ENCODE measurements around the gene MGST2. TPM values are rescaled to one million over a fixed set of nuclear protein-coding genes. Genes with fewer than 3 reads are reported as not detected.

The MGST2 gene
- total and polyA plus RNA-seq, 2 experiments from 2014 or later = 4.6 to 19.1 TPM

DNA sequence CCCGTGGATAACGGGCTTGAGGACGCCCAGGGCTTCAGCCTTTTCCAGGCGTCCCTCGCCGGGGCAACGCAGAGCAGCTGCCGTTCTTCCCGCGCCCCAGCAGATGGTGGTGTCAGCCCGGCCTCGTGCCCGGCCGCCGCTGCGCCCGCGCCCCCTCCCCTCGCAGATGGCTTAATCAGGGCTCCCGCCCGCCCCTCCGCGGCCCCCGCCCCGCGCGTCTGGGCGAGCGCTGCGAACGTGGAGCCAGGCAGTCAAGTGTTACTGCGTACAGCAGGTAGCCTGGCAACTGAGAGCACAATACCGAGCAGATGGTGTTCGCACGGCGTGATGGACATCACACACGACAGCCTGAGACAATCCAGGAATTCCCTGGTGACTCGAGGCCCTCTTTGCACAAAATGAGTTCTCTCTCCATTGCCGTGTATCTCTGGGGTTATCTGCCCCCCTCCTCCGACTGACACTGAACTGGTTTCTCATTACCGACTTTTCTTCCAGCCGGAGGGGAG is 69.3 kb downstream of the MGST2 start:
- no peaks in the 10 kb centered on the region for H3F3A ChIP-seq (replicated peaks; ENCODE audit: low read depth)
- DNase-seq (ENCODE audit: low spot score) (peak; percentile 91), ATAC-seq (peak; percentile 84)
- Mint-ChIP-seq H3K4me3 (peak overlapping the region; percentile 77), H3K4me1 (peaks cover 27% of the 10 kb centered on the region), H3K27ac (no peak overlapping the region), H3K27me3 (ENCODE audit: insufficient read depth, low read depth, poor library complexity) (peaks cover 36% of the 10 kb centered on the region), H3K9me3 (no peaks in the 10 kb centered on the region), H3K36me3 (ENCODE audit: low read depth) (no peaks in the 10 kb centered on the region)
- no peak for TF ChIP-seq POLR2AphosphoS5 (IDR thresholded peaks at IDR 0.05; ENCODE audit: low read depth)
- TF ChIP-seq, protein P1, sequence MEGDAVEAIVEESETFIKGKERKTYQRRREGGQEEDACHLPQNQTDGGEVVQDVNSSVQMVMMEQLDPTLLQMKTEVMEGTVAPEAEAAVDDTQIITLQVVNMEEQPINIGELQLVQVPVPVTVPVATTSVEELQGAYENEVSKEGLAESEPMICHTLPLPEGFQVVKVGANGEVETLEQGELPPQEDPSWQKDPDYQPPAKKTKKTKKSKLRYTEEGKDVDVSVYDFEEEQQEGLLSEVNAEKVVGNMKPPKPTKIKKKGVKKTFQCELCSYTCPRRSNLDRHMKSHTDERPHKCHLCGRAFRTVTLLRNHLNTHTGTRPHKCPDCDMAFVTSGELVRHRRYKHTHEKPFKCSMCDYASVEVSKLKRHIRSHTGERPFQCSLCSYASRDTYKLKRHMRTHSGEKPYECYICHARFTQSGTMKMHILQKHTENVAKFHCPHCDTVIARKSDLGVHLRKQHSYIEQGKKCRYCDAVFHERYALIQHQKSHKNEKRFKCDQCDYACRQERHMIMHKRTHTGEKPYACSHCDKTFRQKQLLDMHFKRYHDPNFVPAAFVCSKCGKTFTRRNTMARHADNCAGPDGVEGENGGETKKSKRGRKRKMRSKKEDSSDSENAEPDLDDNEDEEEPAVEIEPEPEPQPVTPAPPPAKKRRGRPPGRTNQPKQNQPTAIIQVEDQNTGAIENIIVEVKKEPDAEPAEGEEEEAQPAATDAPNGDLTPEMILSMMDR (conservative IDR thresholded peaks at IDR 0.05; ENCODE audit: low read depth in 2 of 2) = peak; percentile 52 to 87
- no peaks in the 10 kb centered on the region for H4K20me1 ChIP-seq (replicated peaks; ENCODE audit: insufficient read depth)
- peak overlapping the region; percentile 79 for H3K4me3 ChIP-seq
- H3K27ac ChIP-seq (ENCODE audit: low read depth) = no peak overlapping the region
- peak overlapping the region; percentile 90 for H2AFZ ChIP-seq
- H3K9me2 ChIP-seq (ENCODE audit: insufficient read depth) = no peaks in the 10 kb centered on the region
- no peaks in the 10 kb centered on the region for H3K36me3 ChIP-seq (ENCODE audit: insufficient read depth)
- peaks cover 33% of the 10 kb centered on the region for H3K4me1 ChIP-seq (ENCODE audit: insufficient read depth)
- no peaks in the 10 kb centered on the region for H3K79me2 ChIP-seq (replicated peaks; ENCODE audit: insufficient read depth)
- peak overlapping the region; percentile 97 for H3K4me2 ChIP-seq
- H3K27me3 ChIP-seq (ENCODE audit: insufficient read depth) = peaks cover 33% of the 10 kb centered on the region

DNA sequence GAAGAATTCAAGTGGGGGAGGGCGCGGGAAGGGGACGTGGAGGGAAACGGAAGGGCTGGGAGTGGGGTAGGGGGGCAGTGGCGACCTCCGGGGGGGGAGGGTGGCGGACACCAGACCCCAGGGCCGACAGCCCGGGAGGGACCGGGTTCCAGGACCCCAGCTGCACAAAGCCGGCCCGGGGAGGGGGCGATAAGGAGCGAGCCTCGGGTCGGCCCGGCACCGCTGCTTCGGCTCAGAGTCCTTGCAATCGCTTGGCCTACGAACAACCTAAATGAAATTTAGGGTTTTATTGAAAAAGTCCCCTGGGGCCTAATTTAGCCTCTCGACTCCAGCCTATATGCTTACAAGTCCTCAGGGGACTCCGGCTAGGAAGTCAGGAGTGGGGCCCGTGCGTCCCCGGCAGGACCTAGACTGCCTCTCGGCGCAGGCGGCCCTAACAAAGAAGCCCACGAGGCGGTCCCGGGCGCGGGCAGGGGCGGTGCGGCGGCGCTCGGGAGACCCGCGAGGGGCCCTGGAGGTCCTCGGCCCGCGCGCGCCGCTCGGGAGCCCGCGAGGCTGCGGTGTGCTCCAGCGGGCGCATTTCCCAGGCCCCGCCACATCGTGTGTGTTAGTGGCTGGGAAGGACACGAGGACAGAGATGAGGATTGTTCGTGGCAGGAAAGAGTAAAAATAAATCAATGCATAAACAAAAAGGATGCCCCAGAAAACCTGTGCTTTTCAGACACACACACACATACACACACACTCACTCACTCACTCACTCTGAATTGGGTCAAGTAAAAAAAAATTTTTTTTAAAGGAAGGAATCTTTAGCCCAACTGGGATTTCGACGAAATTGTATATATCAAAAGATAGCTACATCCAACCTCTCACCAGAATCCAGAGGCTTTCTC is 70.0 kb downstream of the MGST2 start:
- Mint-ChIP-seq H3K27me3 (ENCODE audit: insufficient read depth, low read depth, poor library complexity) (peaks cover 36% of the 10 kb centered on the region), H3K27ac (no peak overlapping the region), H3K4me3 (peak overlapping the region; percentile 77), H3K36me3 (ENCODE audit: low read depth) (no peaks in the 10 kb centered on the region), H3K4me1 (peaks cover 29% of the 10 kb centered on the region), H3K9me3 (no peaks in the 10 kb centered on the region)
- Histone ChIP-seq H3K4me2 (peak overlapping the region; percentile 97), H2AFZ (peak overlapping the region; percentile 90), H3F3A (replicated peaks; ENCODE audit: low read depth) (no peaks in the 10 kb centered on the region), H3K79me2 (replicated peaks; ENCODE audit: insufficient read depth) (no peaks in the 10 kb centered on the region), H3K4me1 (ENCODE audit: insufficient read depth) (peaks cover 33% of the 10 kb centered on the region), H3K36me3 (ENCODE audit: insufficient read depth) (no peaks in the 10 kb centered on the region), H4K20me1 (replicated peaks; ENCODE audit: insufficient read depth) (no peaks in the 10 kb centered on the region), H3K27ac (ENCODE audit: low read depth) (no peak overlapping the region), H3K4me3 (peak overlapping the region; percentile 79), H3K9me2 (ENCODE audit: insufficient read depth) (no peaks in the 10 kb centered on the region), H3K27me3 (ENCODE audit: insufficient read depth) (peaks cover 33% of the 10 kb centered on the region)
- peak; percentile 57 for ATAC-seq
- DNase-seq (ENCODE audit: low spot score) = peak; percentile 66
- TF ChIP-seq, protein P2, sequence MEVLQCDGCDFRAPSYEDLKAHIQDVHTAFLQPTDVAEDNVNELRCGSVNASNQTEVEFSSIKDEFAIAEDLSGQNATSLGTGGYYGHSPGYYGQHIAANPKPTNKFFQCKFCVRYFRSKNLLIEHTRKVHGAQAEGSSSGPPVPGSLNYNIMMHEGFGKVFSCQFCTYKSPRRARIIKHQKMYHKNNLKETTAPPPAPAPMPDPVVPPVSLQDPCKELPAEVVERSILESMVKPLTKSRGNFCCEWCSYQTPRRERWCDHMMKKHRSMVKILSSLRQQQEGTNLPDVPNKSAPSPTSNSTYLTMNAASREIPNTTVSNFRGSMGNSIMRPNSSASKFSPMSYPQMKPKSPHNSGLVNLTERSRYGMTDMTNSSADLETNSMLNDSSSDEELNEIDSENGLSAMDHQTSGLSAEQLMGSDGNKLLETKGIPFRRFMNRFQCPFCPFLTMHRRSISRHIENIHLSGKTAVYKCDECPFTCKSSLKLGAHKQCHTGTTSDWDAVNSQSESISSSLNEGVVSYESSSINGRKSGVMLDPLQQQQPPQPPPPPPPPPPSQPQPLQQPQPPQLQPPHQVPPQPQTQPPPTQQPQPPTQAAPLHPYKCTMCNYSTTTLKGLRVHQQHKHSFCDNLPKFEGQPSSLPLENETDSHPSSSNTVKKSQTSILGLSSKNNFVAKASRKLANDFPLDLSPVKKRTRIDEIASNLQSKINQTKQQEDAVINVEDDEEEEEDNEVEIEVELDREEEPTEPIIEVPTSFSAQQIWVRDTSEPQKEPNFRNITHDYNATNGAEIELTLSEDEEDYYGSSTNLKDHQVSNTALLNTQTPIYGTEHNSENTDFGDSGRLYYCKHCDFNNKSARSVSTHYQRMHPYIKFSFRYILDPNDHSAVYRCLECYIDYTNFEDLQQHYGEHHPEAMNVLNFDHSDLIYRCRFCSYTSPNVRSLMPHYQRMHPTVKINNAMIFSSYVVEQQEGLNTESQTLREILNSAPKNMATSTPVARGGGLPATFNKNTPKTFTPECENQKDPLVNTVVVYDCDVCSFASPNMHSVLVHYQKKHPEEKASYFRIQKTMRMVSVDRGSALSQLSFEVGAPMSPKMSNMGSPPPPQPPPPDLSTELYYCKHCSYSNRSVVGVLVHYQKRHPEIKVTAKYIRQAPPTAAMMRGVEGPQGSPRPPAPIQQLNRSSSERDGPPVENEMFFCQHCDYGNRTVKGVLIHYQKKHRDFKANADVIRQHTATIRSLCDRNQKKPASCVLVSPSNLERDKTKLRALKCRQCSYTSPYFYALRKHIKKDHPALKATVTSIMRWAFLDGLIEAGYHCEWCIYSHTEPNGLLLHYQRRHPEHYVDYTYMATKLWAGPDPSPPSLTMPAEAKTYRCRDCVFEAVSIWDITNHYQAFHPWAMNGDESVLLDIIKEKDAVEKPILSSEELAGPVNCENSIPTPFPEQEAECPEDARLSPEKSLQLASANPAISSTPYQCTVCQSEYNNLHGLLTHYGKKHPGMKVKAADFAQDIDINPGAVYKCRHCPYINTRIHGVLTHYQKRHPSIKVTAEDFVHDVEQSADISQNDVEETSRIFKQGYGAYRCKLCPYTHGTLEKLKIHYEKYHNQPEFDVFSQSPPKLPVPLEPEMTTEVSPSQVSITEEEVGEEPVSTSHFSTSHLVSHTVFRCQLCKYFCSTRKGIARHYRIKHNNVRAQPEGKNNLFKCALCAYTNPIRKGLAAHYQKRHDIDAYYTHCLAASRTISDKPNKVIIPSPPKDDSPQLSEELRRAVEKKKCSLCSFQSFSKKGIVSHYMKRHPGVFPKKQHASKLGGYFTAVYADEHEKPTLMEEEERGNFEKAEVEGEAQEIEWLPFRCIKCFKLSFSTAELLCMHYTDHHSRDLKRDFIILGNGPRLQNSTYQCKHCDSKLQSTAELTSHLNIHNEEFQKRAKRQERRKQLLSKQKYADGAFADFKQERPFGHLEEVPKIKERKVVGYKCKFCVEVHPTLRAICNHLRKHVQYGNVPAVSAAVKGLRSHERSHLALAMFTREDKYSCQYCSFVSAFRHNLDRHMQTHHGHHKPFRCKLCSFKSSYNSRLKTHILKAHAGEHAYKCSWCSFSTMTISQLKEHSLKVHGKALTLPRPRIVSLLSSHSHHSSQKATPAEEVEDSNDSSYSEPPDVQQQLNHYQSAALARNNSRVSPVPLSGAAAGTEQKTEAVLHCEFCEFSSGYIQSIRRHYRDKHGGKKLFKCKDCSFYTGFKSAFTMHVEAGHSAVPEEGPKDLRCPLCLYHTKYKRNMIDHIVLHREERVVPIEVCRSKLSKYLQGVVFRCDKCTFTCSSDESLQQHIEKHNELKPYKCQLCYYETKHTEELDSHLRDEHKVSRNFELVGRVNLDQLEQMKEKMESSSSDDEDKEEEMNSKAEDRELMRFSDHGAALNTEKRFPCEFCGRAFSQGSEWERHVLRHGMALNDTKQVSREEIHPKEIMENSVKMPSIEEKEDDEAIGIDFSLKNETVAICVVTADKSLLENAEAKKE (CRISPR knock-in tag; IDR thresholded peaks at IDR 0.05) = no peak
- TF ChIP-seq STAT1 (IDR thresholded peaks at IDR 0.05; ENCODE audit: unreplicated experiment) = no peak
- TF ChIP-seq, protein P3, sequence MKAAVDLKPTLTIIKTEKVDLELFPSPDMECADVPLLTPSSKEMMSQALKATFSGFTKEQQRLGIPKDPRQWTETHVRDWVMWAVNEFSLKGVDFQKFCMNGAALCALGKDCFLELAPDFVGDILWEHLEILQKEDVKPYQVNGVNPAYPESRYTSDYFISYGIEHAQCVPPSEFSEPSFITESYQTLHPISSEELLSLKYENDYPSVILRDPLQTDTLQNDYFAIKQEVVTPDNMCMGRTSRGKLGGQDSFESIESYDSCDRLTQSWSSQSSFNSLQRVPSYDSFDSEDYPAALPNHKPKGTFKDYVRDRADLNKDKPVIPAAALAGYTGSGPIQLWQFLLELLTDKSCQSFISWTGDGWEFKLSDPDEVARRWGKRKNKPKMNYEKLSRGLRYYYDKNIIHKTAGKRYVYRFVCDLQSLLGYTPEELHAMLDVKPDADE (IDR thresholded peaks at IDR 0.05) = no peak
- TF ChIP-seq ZNF331 (CRISPR knock-in tag; IDR thresholded peaks at IDR 0.05; ENCODE audit: low read depth) = no peak
- no peak for TF ChIP-seq EZH2 (IDR thresholded peaks at IDR 0.05; ENCODE audit: low read depth, unreplicated experiment)

All from GM23338 (cell line).